HepG2 (cell line): ENCODE measurements around the gene RTN3. TPM values are rescaled to one million over a fixed set of nuclear protein-coding genes. Genes with fewer than 3 reads are reported as not detected.

ENCODE experiments used
- ATAC-seq: fragments of 200-7000 bp; cut with Tn5 transposase; 3 replicates; pipeline ENCODE4 v1.9.1; 2020; ENCODE audit warnings: mild to moderate bottlenecking, moderate library complexity
- BruUV-seq: library from RNA; stranded (reverse); fragments of 400-500 nt; replicated peaks from 2 replicates; lab custom pipeline; 2021; lab: Mats Ljungman, UMichigan
- CTCF ChIA-PET: fragments of 300-600 bp; formaldehyde crosslinking; extraction: SDS; loops from one replicate; lab custom pipeline; 2021; ENCODE audit warnings: low total read pairs, inconsistent platforms, low intra/inter-chr PET ratio; lab: Yijun Ruan, JAX
- POLR2A ChIA-PET: fragments of 350-600 bp; sonication (Branson Sonifier 250); formaldehyde crosslinking; loops from one replicate; lab custom pipeline; 2020; ENCODE audit warnings: antibody characterized with exemption, inconsistent platforms; lab: Yijun Ruan, JAX
- DNase-seq: peaks from one replicate; pipeline ENCODE4 v3.0.0-alpha.2; 2015; ENCODE audit warnings: low spot score
- FAIRE-seq: peaks from 3 replicates; lab custom pipeline; 2011; peaks lifted over from hg19 to GRCh38; lab: Jason Lieb, UNC
- H2AFZ ChIP-seq: one replicate; pipeline ENCODE4 v1.6.1; 2011; ENCODE audit warnings: low read length, inconsistent platforms
- H3K27ac ChIP-seq: fragments of 300-600 bp; 3 replicates; pipeline ENCODE4 v1.8.0; 2011; ENCODE audit warnings: mixed run types, mild to moderate bottlenecking, mixed read lengths, low read length, inconsistent platforms; ENCODE audit not compliant: insufficient read depth; ENCODE audit errors: extremely low read length
- H3K27me3 ChIP-seq, 2 experiments: fragments of 200-600 bp in 1 of 2; 2 replicates in 1 of 2; 3 replicates in 1 of 2; pipeline versions ENCODE4 v1.6.0 to v1.8.0; 2011; ENCODE audit warnings: low read length in 2 of 2, mild to moderate bottlenecking in 2 of 2, moderate library complexity in 2 of 2, inconsistent platforms in 1 of 2; ENCODE audit not compliant: insufficient read depth in 2 of 2, control insufficient read depth in 1 of 2
- H3K36me3 ChIP-seq, 2 experiments: fragments of 200-600 bp in 1 of 2; replicated peaks in 1 of 2; 2 replicates in 1 of 2; 3 replicates in 1 of 2; pipeline versions ENCODE4 v1.5.1 to v1.8.0; 2011; ENCODE audit warnings: low read length in 2 of 2, inconsistent platforms in 1 of 2; ENCODE audit not compliant: insufficient read depth in 2 of 2, control insufficient read depth in 1 of 2
- H3K4me1 ChIP-seq: 2 replicates; pipeline ENCODE4 v1.5.1; 2012; ENCODE audit warnings: low read length, inconsistent platforms; ENCODE audit not compliant: insufficient read depth
- H3K4me2 ChIP-seq: 2 replicates; pipeline ENCODE4 v1.6.0; 2011; ENCODE audit warnings: low read depth, low read length, inconsistent platforms
- H3K4me3 ChIP-seq, 3 experiments: fragments of 200-600 bp in 1 of 3; sonication (generic), shearing (Covaris generic) in 1 of 3; replicated peaks in 1 of 3; 2 replicates each; pipeline ENCODE4 v1.5.1; 2011 to 2016; ENCODE audit warnings: low read length in 3 of 3, inconsistent platforms in 2 of 3, low read depth in 2 of 3, mild to moderate bottlenecking in 2 of 3, control low read depth in 1 of 3, mixed read lengths in 1 of 3; ENCODE audit not compliant: insufficient read depth in 1 of 3
- H3K79me2 ChIP-seq: one replicate; pipeline ENCODE4 v1.6.1; 2011; ENCODE audit warnings: low read length, inconsistent platforms; ENCODE audit not compliant: insufficient read depth
- H3K9ac ChIP-seq: 2 replicates; pipeline ENCODE4 v1.6.0; 2011; ENCODE audit warnings: mild to moderate bottlenecking, low read depth, low read length, inconsistent platforms; ENCODE audit not compliant: insufficient read depth
- H3K9me3 ChIP-seq: 2 replicates; pipeline ENCODE4 v1.5.1; 2012; ENCODE audit warnings: mild to moderate bottlenecking, low read length
- H4K20me1 ChIP-seq: 2 replicates; pipeline ENCODE4 v1.6.0; 2011; ENCODE audit warnings: inconsistent platforms, mild to moderate bottlenecking, low read length, moderate library complexity; ENCODE audit not compliant: insufficient read depth
- NFIC ChIP-seq: IDR thresholded peaks from 2 replicates; pipeline ENCODE4 v1.6.1; 2012; ENCODE audit warnings: mild to moderate bottlenecking, low read length, inconsistent platforms
- PAF1 ChIP-seq: IDR thresholded peaks from 2 replicates; pipeline ENCODE4 v1.6.1; 2016; ENCODE audit warnings: missing genetic modification reagents, missing compliant biosample characterization
- POLR2AphosphoS2 ChIP-seq: IDR thresholded peaks from 2 replicates; pipeline ENCODE4 v1.6.1; 2011; ENCODE audit warnings: low read depth, low read length, improper control_type of control experiment
- PRPF4 ChIP-seq: fragments of 200-400 bp; formaldehyde crosslinking; IDR thresholded peaks from 2 replicates; pipeline ENCODE4 v1.6.1; 2016; ENCODE audit warnings: low read length, low read depth; ENCODE audit not compliant: poor library complexity, severe bottlenecking
- SALL2 ChIP-seq: sonication (generic); formaldehyde crosslinking; IDR thresholded peaks from 2 replicates; pipeline ENCODE4 v1.8.1; 2023; ENCODE audit warnings: mild to moderate bottlenecking, missing genetic modification reagents, inconsistent platforms
- SMC3 ChIP-seq: IDR thresholded peaks from 2 replicates; pipeline ENCODE4 v1.6.1; 2011; ENCODE audit warnings: low read length, improper control_type of control experiment
- ZBTB21 ChIP-seq: sonication (generic); formaldehyde crosslinking; IDR thresholded peaks from 2 replicates; pipeline ENCODE4 v1.4.0; 2020; ENCODE audit warnings: missing genetic modification reagents
- ZMYM4 ChIP-seq: sonication (generic); formaldehyde crosslinking; IDR thresholded peaks from 2 replicates; pipeline ENCODE4 v1.8.1; 2023; ENCODE audit warnings: mild to moderate bottlenecking, missing genetic modification reagents
- ZNF274 ChIP-seq: sonication (generic); formaldehyde crosslinking; IDR thresholded peaks from 2 replicates; pipeline ENCODE4 v1.5.1; 2020; ENCODE audit warnings: mild to moderate bottlenecking, missing genetic modification reagents
- ZNF580 ChIP-seq: IDR thresholded peaks from 2 replicates; pipeline ENCODE4 v1.6.1; 2016; ENCODE audit warnings: low read depth, borderline replicate concordance
- ZXDC ChIP-seq: sonication (generic); formaldehyde crosslinking; IDR thresholded peaks from 2 replicates; pipeline ENCODE4 v1.5.0; 2020; ENCODE audit warnings: mild to moderate bottlenecking, missing genetic modification reagents
- WGBS: methylation state at CpG from one replicate; pipeline ENCODE4 v1.1.6; 2017; ENCODE audit warnings: low lambda C conversion rate; 5-methylcytosine and 5-hydroxymethylcytosine counted together
- in situ Hi-C: cut with HindIII; loops from 2 replicates; pipeline ENCODE4 v1.10.0; 2017; ENCODE audit warnings: low pct_unique_long_range_greater_than_20kb; ENCODE audit not compliant: extremely low pct_ligation_motif_present
- intact Hi-C: fragments of 100-400 bp; cut with micrococcal nuclease; formaldehyde crosslinking; loops from one replicate; pipeline ENCODE4 v1.10.0; 2022; ENCODE audit not compliant: unreplicated experiment
- polyA plus RNA-seq, 8 experiments: library from polyadenylated mRNA; depleted of rRNA in 3 of 8; stranded (reverse) in 7 of 8; unstranded in 1 of 8; fragments of >200 nt; fragmentation: Illumina TruSeq in 4 of 8; extraction: Trizol in 4 of 8; gene quantifications; 2 replicates each; pipeline versions ENCODE4 v1.2.1 to v1.2.3, GENCODE V29; 2011 to 2016; ENCODE audit warnings: low read depth in 4 of 8, missing spikeins in 1 of 8, mixed read lengths in 1 of 8; ENCODE audit not compliant: insufficient read depth in 1 of 8
- total RNA-seq, 5 experiments: library from RNA; depleted of rRNA; stranded (reverse); fragments of >200 nt; fragmentation: Illumina TruSeq; extraction: Trizol; gene quantifications; 2 replicates each; pipeline ENCODE4 v1.2.3, GENCODE V29; 2016; ENCODE audit warnings: low read depth in 1 of 5

RTN3 gene
- total and polyA plus RNA-seq, 2 of the 13 experiments (the other 11 are each of a cell fraction or from before 2014, with no cell fraction given) = 32.2 to 41.1 TPM

GRCh38 chr11:63802637-63803414 lies 121.5 kb downstream of the RTN3 start (continued):
- no peak for TF ChIP-seq ZXDC (CRISPR knock-in tag)

- Histone ChIP-seq H3K27me3 (no peaks in the 10 kb centered on the region), H3K4me3 (no peak overlapping the region), H3K9ac (no peak overlapping the region), H3K27ac (no peak overlapping the region), H3K4me1 (peaks cover 7% of the 10 kb centered on the region), H4K20me1 (no peaks in the 10 kb centered on the region), H3K4me2 (no peak overlapping the region), H3K36me3 (no peaks in the 10 kb centered on the region), H3K9me3 (no peaks in the 10 kb centered on the region), H3K79me2 (no peaks in the 10 kb centered on the region), H2AFZ (no peak overlapping the region)
- intact Hi-C loops = no loop called here
- FAIRE-seq (no peak), DNase-seq (no peak), ATAC-seq (no peak)
- CTCF ChIA-PET = no interaction called here
- in situ Hi-C loops = no loop called here
- no peak for TF ChIP-seq NFIC
- no peak for TF ChIP-seq SALL2 (CRISPR knock-in tag)
- no peak for TF ChIP-seq PAF1
- TF ChIP-seq POLR2AphosphoS2 = no peak
- TF ChIP-seq ZBTB21 = no peak
- no peak for TF ChIP-seq PRPF4
- TF ChIP-seq ZNF274 (CRISPR knock-in tag) = no peak
- no peak for TF ChIP-seq ZMYM4
- no peak for TF ChIP-seq SMC3
- TF ChIP-seq ZNF580 (CRISPR knock-in tag) = no peak
- BruUV-seq = no TSS peak
- POLR2A ChIA-PET = no interaction called here
- 93% methylated on average over 6 of the region's 6 CpGs for WGBS
These were observed 123.0 kb downstream of the RTN3 start for GRCh38 chr11:63804259-63804658.
